Measurements from ENCODE around the gene MYRF.

MYRF gene

DNA sequence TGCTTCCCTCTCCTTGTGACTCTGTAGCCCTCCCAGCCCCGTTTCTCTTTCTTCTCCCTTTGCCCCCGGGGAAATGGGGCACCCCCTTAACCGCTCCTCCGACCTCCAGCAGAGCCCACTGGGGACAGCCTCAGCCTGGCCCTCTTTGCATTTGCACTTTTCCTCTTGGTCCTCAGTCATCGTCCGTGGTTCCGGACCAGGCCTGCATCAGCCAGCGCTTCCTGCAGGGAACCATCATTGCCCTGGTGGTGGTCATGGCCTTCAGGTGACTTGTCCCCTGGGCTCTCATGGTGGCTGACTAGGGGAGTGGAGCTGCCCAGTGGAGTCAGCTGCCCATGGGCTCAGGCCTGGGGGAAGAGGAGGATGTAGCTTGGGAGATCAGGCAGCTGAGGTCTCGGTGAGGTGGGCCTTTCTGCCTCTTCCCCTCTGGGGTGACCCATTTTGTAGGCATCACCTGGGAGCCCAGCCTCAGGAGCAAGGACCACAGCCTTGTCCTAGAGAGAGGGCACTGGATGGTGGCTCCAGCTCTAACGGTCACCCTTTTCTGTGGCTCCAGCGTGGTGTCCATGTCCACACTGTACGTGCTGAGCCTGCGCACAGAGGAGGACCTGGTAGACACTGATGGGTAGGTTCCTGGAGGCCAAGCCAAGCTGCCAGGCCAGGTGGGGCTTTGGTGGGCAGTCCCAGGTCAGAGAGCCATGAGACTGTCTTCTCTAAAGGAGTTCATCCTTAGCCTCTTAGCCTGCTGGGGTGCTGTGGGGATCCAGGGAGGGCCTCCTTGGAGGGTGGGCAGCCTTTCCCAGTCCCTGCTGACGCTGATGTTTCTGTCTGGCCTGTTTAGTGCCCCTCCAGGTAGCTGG, 27.5 kb downstream of the MYRF start:
- Histone ChIP-seq H3K27me3 (no peaks in the 10 kb centered on the region), H3K4me1 (peaks cover 2% of the 10 kb centered on the region; the same call in 1 of the 2 replicates), H3K36me3 (no peaks in the 10 kb centered on the region), H3K9me3 (no peaks in the 10 kb centered on the region), H3K4me3 (ENCODE audit: low read depth, low read length) (no peak overlapping the region)
- TF ChIP-seq, protein P1, sequence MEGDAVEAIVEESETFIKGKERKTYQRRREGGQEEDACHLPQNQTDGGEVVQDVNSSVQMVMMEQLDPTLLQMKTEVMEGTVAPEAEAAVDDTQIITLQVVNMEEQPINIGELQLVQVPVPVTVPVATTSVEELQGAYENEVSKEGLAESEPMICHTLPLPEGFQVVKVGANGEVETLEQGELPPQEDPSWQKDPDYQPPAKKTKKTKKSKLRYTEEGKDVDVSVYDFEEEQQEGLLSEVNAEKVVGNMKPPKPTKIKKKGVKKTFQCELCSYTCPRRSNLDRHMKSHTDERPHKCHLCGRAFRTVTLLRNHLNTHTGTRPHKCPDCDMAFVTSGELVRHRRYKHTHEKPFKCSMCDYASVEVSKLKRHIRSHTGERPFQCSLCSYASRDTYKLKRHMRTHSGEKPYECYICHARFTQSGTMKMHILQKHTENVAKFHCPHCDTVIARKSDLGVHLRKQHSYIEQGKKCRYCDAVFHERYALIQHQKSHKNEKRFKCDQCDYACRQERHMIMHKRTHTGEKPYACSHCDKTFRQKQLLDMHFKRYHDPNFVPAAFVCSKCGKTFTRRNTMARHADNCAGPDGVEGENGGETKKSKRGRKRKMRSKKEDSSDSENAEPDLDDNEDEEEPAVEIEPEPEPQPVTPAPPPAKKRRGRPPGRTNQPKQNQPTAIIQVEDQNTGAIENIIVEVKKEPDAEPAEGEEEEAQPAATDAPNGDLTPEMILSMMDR (IDR thresholded peaks at IDR 0.05; ENCODE audit: low read depth, low read length): no peak
- DNase-seq: no peak

DNA sequence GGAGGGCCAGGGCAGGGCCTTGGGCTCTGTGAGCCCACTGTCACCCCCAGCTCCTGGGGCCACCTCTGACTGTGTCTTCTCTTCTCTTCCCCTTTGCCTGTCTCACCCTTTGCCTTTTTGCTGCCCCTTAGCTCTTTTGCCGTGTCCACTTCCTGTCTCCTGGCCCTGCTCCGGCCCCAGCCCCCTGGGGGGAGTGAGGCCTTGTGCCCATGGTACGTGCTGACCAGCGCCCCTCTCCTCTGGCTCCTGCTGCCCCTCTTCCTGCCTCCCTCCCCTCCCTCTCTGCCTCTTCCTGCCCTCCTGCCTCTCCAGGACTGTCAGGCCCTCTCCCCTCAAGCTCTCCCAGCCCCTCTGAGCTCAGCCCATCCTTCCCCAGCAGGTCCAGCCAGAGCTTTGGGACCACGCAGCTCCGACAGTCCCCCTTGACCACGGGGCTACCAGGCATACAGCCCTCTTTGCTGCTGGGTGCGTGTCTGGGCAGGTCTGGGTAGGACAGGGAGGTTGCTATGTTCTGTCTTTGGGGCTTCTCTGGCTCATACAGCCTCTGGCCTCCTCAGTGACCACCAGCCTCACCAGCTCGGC, 28.2 kb downstream of the MYRF start:
- no peaks in the 10 kb centered on the region for H3K36me3 ChIP-seq
- no peak for DNase-seq
- no peaks in the 10 kb centered on the region for H3K27me3 ChIP-seq
- no peaks in the 10 kb centered on the region for H3K9me3 ChIP-seq
- peaks cover 2% of the 10 kb centered on the region; the same call in 1 of the 2 replicates for H3K4me1 ChIP-seq
- no peak overlapping the region for H3K4me3 ChIP-seq (ENCODE audit: low read depth, low read length)
- TF ChIP-seq, protein P1 (IDR thresholded peaks at IDR 0.05; ENCODE audit: low read depth, low read length): no peak

DNA sequence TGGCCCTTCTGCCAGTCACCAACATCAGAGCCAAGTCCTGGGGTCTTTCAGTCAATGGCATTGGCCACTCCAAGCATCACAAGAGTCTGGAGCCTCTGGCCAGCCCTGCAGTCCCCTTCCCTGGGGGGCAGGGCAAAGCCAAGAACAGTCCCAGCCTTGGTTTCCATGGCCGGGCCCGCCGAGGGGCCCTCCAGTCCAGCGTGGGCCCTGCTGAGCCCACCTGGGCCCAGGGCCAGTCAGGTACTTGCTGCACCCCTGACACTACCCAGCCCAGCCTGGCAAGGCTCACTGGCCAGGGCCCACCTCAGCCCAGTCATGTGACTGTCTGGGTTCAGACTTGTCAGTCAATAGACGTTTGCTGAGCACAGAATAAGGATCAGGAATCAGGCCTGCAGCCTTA, 29.1 kb downstream of the MYRF start:
- TF ChIP-seq, protein P1 (IDR thresholded peaks at IDR 0.05; ENCODE audit: low read depth, low read length): no peak
- no peak overlapping the region for H3K4me3 ChIP-seq (ENCODE audit: low read depth, low read length)
- H3K4me1 ChIP-seq: no peaks in the 10 kb centered on the region; the same call in 1 of the 2 replicates

DNA sequence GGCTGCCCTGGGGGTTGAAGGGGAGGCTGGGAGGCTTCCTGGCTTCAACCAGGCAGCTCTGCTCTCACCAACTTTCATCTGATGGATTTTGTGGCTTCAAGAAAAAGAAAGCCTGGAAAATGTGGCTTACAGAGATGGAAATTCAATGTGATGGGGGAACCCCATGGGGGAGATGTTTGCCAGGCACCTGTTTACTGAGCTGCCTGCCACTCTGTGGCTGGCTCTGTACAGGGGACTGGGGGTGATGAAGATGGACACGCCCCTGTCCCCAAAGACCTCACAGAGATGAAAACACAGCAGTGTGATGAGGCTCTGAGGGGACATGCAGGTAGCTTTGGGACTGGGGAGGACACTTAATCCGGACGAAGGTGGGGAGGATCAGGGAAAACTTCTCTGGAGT, 29.9 kb downstream of the MYRF start:
- Histone ChIP-seq H3K36me3 (no peaks in the 10 kb centered on the region), H3K9me3 (no peaks in the 10 kb centered on the region), H3K4me3 (ENCODE audit: low read depth, low read length) (no peak overlapping the region), H3K27me3 (no peaks in the 10 kb centered on the region), H3K4me1 (no peaks in the 10 kb centered on the region)
- TF ChIP-seq, protein P1 (IDR thresholded peaks at IDR 0.05; ENCODE audit: low read depth, low read length): no peak
- DNase-seq: no peak

More for the DNA sequence above, 29.1 kb downstream of the MYRF start:
- H3K36me3 ChIP-seq: no peaks in the 10 kb centered on the region
- H3K27me3 ChIP-seq: no peaks in the 10 kb centered on the region
- no peaks in the 10 kb centered on the region for H3K9me3 ChIP-seq
- no peak for DNase-seq

DNA sequence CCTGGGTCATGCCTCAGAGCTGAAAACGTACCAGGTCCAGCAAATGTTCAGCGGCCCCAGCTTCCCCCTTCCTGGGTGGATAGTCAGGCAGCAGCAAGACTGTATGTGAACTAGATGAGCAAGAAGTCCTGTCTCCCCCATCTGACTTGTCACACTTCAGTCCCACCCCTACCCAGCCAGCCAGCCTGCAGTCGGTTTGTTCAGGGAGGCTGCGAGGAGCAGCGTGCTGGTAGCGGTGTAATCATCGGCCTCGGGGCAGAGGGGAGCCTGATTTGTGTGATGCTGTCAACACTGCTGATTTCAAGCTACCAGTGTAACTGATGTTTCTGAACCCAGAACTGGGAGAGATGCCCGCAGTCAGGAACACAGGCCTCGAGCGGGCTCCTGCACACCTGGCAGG, 30.4 kb downstream of the MYRF start:
- no peak overlapping the region for H3K4me3 ChIP-seq (ENCODE audit: low read depth, low read length)
- H3K4me1 ChIP-seq: no peaks in the 10 kb centered on the region
- no peaks in the 10 kb centered on the region for H3K27me3 ChIP-seq
- TF ChIP-seq, protein P1 (IDR thresholded peaks at IDR 0.05; ENCODE audit: low read depth, low read length): no peak
- peaks cover 2% of the 10 kb centered on the region; the same call in 1 of the 2 replicates for H3K36me3 ChIP-seq
- no peak for DNase-seq
- H3K9me3 ChIP-seq: no peaks in the 10 kb centered on the region
